Stomach smooth muscle (tissue), 2 donors: ENCODE results near the gene SRSF2.
"Not testable (repeated sequence)": the region's sequence is repeated elsewhere in the genome, so short reads cannot be mapped to it uniquely, and the experiment has no call there.

Source experiments
- H3K27ac ChIP-seq: one replicate; pipeline ENCODE4 v1.7.0; 2013; ENCODE audit warnings: mild to moderate bottlenecking, low read length, inconsistent platforms
- H3K27me3 ChIP-seq, 2 donors: one replicate each; pipeline ENCODE4 v1.7.0; 2013; ENCODE audit warnings: low read length in 2 of 2; ENCODE audit not compliant: insufficient read depth in 2 of 2, control insufficient read depth in 1 of 2
- H3K36me3 ChIP-seq, 2 donors: one replicate each; pipeline ENCODE4 v1.7.0; 2013; ENCODE audit warnings: low read length in 2 of 2; ENCODE audit not compliant: control insufficient read depth in 2 of 2, insufficient read depth in 2 of 2
- H3K4me1 ChIP-seq: one replicate; pipeline ENCODE4 v1.7.0; 2013; ENCODE audit warnings: low read length; ENCODE audit not compliant: control insufficient read depth, insufficient read depth
- H3K4me3 ChIP-seq, 2 donors: one replicate each; pipeline ENCODE4 v1.7.0; 2013; ENCODE audit warnings: low read length in 2 of 2
- H3K9ac ChIP-seq, 2 donors: one replicate each; pipeline ENCODE4 v1.7.0; 2013; ENCODE audit warnings: low read length in 2 of 2, mild to moderate bottlenecking in 1 of 2
- H3K9me3 ChIP-seq, 2 donors: one replicate each; pipeline ENCODE4 v1.7.0; 2013; ENCODE audit warnings: low read length in 2 of 2; ENCODE audit not compliant: control insufficient read depth in 2 of 2
- donor health status: healthy.
- donor health status: Pancreatic carcinoma.

SRSF2 gene

GRCh38 chr17:76731800-76732733 lies 5.1 kb downstream of the SRSF2 start:
- not testable (repeated sequence) for H3K9me3 ChIP-seq, H3K4me3 ChIP-seq, H3K9ac ChIP-seq, H3K27me3 ChIP-seq, H3K27ac ChIP-seq
- peaks cover 19 to 34% of the 10 kb centered on the region in 2 donors for H3K36me3 ChIP-seq
- peaks cover 64% of the 10 kb centered on the region for H3K4me1 ChIP-seq

- Histone ChIP-seq H3K9ac (peak overlapping the region; percentile 90 to 93), H3K4me1 (peaks cover 64% of the 10 kb centered on the region), H3K36me3 (peaks cover 13 to 17% of the 10 kb centered on the region in 2 donors), H3K4me3 (peak overlapping the region; percentile 90 to 91), H3K27ac (peak overlapping the region; percentile 98), H3K27me3 (no peaks in the 10 kb centered on the region), H3K9me3 (no peaks in the 10 kb centered on the region)
Measured at GRCh38 chr17:76727745-76728456, 9.2 kb downstream of the SRSF2 start.

DNA sequence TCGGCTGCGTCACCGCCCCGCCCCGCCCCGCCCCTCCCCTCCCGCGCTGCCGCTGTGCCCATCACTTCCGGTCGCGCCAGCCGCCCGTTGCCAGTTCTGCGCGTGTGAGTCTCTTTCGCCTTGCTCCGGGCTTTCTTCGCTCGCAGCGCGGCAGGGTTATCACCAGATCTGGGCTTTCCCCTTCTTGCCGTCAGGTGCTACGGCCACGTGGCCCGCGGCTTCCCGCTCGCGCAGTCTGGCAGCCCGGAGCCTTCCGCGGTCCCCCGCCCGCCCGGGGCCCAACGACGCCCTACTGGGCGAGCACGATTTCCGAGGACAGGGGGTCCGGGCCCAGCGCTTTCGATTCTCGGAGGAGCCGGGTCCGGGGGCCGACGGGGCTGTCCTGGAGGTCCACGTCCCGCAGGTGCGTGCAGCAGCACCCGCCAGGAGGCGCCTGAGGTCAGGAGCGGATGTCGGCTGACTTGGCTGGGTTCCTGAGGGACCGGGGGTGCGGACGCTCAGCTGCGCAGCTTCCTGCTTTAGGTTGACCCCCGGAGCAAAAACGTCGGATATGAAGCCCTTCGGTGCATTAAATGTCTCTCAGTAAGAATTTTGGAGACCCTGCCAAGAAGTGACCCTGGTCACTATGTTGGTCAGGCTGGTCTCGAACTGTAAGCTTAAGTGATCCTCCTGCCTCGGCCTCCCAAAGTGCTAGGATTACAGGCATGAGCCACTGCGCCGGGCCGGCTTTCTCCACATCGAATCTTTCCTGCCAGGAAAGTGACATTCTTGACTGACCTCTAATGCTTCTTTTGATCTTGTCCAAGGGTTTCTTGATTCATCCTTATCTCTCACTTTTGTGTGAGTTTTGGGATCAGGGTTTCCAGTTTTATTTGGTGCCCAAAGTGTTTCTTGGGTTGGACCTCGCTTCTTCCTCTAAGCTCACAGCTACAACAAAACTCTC lies 10.1 kb downstream of the SRSF2 start, which contains the start of gene METTL23:
METTL23 (plus strand) TSS at position 64 of the 943 bp plus-strand sequence. CDS start 2,872 bp downstream, outside the sequence.
- Histone ChIP-seq H3K4me1 (peaks cover 56% of the 10 kb centered on the region), H3K27ac (peak within 1 kb of the TSS; percentile 98), H3K27me3 (no peaks in the 10 kb centered on the region), H3K4me3 (peak within 1 kb of the TSS; percentile 90 to 91), H3K9me3 (no peaks in the 10 kb centered on the region), H3K36me3 (peaks cover 14 to 21% of the 10 kb centered on the region in 2 donors), H3K9ac (peak within 1 kb of the TSS; percentile 93 to 95)

- Histone ChIP-seq H3K27me3 (no peaks in the 10 kb centered on the region), H3K4me1 (peaks cover 55% of the 10 kb centered on the region), H3K9ac (peak within 1 kb of the TSS; percentile 93 to 95), H3K36me3 (peaks cover 20 to 26% of the 10 kb centered on the region in 2 donors), H3K9me3 (no peaks in the 10 kb centered on the region), H3K27ac (peak within 1 kb of the TSS; percentile 98), H3K4me3 (peak within 1 kb of the TSS; percentile 90 to 91)
Measured at GRCh38 chr17:76726231-76726775, 10.8 kb downstream of the SRSF2 start, which contains the start of gene JMJD6. Gene JMJD6, minus strand, starts transcription at chr17:76726606. Its CDS starts 131 bp downstream, at chr17:76726475.

DNA sequence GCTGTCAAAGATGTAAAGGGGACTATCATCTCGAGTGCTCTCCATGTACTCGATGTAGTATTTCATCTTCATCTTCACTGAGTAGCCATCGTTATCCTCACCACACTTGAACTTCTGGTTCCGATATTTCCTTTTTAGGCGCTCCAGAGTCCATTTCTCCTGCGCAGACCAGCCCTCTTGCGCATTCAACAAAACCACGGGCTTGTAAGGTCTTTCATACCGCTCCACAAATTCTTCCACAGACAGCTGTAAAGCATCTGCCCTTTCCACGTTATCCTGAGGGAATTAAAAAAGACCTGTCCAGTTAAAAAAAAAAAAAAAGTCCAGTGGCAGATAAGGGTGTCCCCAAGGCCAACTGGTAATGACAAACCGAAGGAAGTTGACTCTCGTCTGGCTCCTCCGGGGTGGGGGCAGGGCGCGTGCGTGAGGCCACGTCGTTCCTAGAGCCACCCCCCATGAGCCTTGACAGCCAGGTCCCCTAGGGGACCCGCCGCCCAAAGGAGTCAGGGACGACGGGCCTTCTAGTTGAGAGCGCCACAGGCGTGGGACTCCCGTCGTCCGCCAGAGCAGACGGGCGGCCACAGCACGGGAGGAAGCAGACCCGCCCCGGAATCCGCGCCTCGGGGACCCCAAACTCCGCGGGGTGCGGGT lies 11.4 kb downstream of the SRSF2 start:
- Histone ChIP-seq H3K27ac (peak overlapping the region; percentile 98), H3K4me1 (peaks cover 54% of the 10 kb centered on the region), H3K9ac (peak overlapping the region; percentile 89 to 95), H3K27me3 (no peaks in the 10 kb centered on the region), H3K36me3 (peaks cover 23 to 29% of the 10 kb centered on the region in 2 donors), H3K9me3 (no peaks in the 10 kb centered on the region), H3K4me3 (peak overlapping the region; percentile 66 to 90)

GRCh38 chr17:76723812-76724211 lies 13.3 kb downstream of the SRSF2 start:
- no peak overlapping the region for H3K4me3 ChIP-seq
- H3K36me3 ChIP-seq, result peaks cover 41 to 46% of the 10 kb centered on the region in 2 donors
- H3K27ac ChIP-seq, result no peak overlapping the region
- no peaks in the 10 kb centered on the region for H3K27me3 ChIP-seq
- H3K9ac ChIP-seq, result no peak overlapping the region
- H3K9me3 ChIP-seq, result no peaks in the 10 kb centered on the region
- H3K4me1 ChIP-seq, result peaks cover 44% of the 10 kb centered on the region

GRCh38 chr17:76722977-76723376 lies 14.2 kb downstream of the SRSF2 start:
- peaks cover 41% of the 10 kb centered on the region for H3K4me1 ChIP-seq
- not testable (repeated sequence) for H3K27me3 ChIP-seq, H3K4me3 ChIP-seq, H3K9me3 ChIP-seq, H3K9ac ChIP-seq, H3K27ac ChIP-seq
- H3K36me3 ChIP-seq, result peaks cover 46 to 53% of the 10 kb centered on the region in 2 donors

DNA sequence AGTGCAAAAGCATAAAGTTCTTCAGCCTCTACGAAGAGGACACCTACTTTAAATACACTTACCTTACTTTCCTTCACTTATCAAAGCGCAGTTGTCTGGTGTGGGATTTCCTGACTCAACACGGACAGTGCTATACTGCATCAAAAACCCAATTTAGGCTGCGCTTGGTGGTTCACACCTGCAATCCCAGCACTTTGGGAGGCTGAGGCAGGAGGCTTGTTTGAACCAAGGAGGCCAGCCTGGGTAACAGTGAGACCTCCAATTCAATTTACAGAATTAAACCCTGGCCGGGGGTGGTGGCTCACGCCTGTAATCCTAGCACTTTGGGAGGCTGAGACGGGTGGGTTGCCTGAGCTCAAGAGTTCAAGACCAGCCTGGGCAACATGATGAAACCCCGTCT lies 14.9 kb downstream of the SRSF2 start:
- no peak overlapping the region for H3K27ac ChIP-seq
- peaks cover 34% of the 10 kb centered on the region for H3K4me1 ChIP-seq
- H3K9me3 ChIP-seq, result no peaks in the 10 kb centered on the region
- H3K27me3 ChIP-seq, result no peaks in the 10 kb centered on the region
- no peak overlapping the region for H3K9ac ChIP-seq
- H3K4me3 ChIP-seq, result no peak overlapping the region
- peaks cover 46 to 56% of the 10 kb centered on the region in 2 donors for H3K36me3 ChIP-seq

- Histone ChIP-seq H3K9me3 (no peaks in the 10 kb centered on the region), H3K27me3 (no peaks in the 10 kb centered on the region), H3K4me1 (peaks cover 32% of the 10 kb centered on the region), H3K27ac (peak overlapping the region; percentile 24), H3K36me3 (peaks cover 46 to 63% of the 10 kb centered on the region in 2 donors), H3K9ac (no peak overlapping the region), H3K4me3 (no peak overlapping the region)
Measured at GRCh38 chr17:76721463-76721862, 15.7 kb downstream of the SRSF2 start.
